ENCODE measurements around the gene LALBA.
"Not testable (repeated sequence)": the region's sequence is repeated elsewhere in the genome, so short reads cannot be mapped to it uniquely, and the experiment has no call there.

Gene LALBA

GRCh38 chr12:48527891-48528670, 41.8 kb downstream of the LALBA start:
- DNase-seq = no peak

DNA sequence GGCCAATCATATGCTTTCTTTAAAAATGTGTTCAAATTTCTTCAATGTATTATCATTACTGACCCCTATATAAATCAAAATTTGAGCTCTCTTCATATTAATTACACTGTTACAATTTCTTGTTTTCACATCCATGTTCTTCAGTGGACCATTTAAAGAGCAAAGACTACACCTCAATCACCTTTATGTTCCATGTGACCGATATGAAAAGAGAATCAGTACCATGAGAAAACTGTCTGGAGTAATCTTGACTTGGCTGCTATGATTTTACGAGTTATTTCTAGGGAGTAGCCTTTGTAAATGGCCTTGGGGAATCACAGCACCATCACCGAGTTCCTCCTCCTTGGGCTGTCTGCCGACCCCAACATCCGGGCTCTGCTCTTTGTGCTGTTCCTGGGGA, 44.5 kb downstream of the LALBA start, which contains the start of gene OR8S1:
OR8S1 (plus strand) TSS at position 301 of the 400 bp plus-strand sequence; CDS start at position 301, 0 bp downstream.
- no peak for DNase-seq

DNA sequence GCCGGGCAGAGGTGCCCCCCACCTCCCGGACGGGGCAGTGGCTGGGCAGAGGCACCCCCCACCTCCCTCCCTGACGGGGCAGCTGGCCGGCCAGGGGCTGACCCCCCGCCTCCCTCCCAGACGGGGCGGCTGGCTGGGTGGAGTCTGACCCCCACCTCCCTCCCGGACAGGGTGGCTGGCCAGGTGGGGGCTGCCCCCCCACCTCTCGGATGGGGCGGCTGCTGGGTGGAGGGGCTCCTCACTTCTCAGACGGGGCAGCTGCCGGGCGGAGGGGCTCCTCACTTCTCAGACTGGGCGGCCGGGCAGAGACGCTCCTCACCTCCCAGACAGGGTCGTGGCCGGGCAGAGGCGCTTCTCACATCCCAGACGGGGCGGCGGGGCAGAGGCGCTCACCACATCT, 49.5 kb downstream of the LALBA start:
- not testable (repeated sequence) for DNase-seq
